IMR-90 (cell line): ENCODE results near the gene TECTA. TPM values are rescaled to one million over a fixed set of nuclear protein-coding genes. Genes with fewer than 3 reads are reported as not detected.

Experiments
- ATAC-seq: fragments of 200-7000 bp; cut with Tn5 transposase; 2 replicates; pipeline ENCODE4 v1.9.1; 2020; ENCODE audit warnings: low read depth, mild to moderate bottlenecking, moderate library complexity
- BruUV-seq: library from RNA; stranded (reverse); fragments of 400-500 nt; replicated peaks from 2 replicates; lab custom pipeline; 2021; lab: Mats Ljungman, UMichigan
- CTCF ChIA-PET: fragments of 300-600 bp; formaldehyde crosslinking; extraction: SDS; loops from one replicate; lab custom pipeline; 2021; ENCODE audit warnings: antibody characterized with exemption; lab: Yijun Ruan, JAX
- POLR2A ChIA-PET: fragments of 300-600 bp; sonication (Branson Sonifier 250); formaldehyde crosslinking; loops from one replicate; lab custom pipeline; 2022; ENCODE audit warnings: antibody characterized with exemption; ENCODE audit not compliant: unreplicated experiment; lab: Charles Lee
- DNase-seq: peaks from one replicate; pipeline ENCODE4 v3.0.0; 2013
- H2AFZ ChIP-seq: replicated peaks from 2 replicates; pipeline ENCODE3; 2013; ENCODE audit warnings: low read length, mild to moderate bottlenecking; ENCODE audit not compliant: poor library complexity
- H2AK5ac ChIP-seq: 2 replicates; pipeline ENCODE4 v1.6.1; 2013; ENCODE audit warnings: low read depth, low read length, inconsistent platforms
- H2AK9ac ChIP-seq: replicated peaks from 2 replicates; pipeline ENCODE3; 2013; ENCODE audit warnings: mild to moderate bottlenecking, low read depth, low read length, moderate library complexity; ENCODE audit not compliant: poor library complexity
- H2BK120ac ChIP-seq: 2 replicates; pipeline ENCODE4 v1.6.1; 2013; ENCODE audit warnings: low read depth, low read length, inconsistent platforms
- H2BK15ac ChIP-seq: 3 replicates; pipeline ENCODE4 v1.6.1; 2013; ENCODE audit warnings: low read depth, low read length, inconsistent platforms
- H2BK20ac ChIP-seq: 2 replicates; pipeline ENCODE4 v1.6.1; 2013; ENCODE audit warnings: low read depth, mild to moderate bottlenecking, inconsistent platforms, low read length, moderate library complexity
- H2BK5ac ChIP-seq: 2 replicates; pipeline ENCODE4 v1.6.1; 2013; ENCODE audit warnings: mild to moderate bottlenecking, low read depth, low read length, inconsistent platforms; ENCODE audit not compliant: poor library complexity, severe bottlenecking
- H3K14ac ChIP-seq: replicated peaks from 2 replicates; pipeline ENCODE4 v1.6.1; 2013; ENCODE audit warnings: low read depth, low read length, inconsistent platforms
- H3K18ac ChIP-seq: 2 replicates; pipeline ENCODE4 v1.6.1; 2013; ENCODE audit warnings: low read depth, low read length, control low read depth
- H3K23ac ChIP-seq: 2 replicates; pipeline ENCODE4 v1.6.1; 2013; ENCODE audit warnings: low read depth, low read length, inconsistent platforms
- H3K27ac ChIP-seq: 2 replicates; pipeline ENCODE4 v1.5.1; 2013; ENCODE audit warnings: mild to moderate bottlenecking, control low read depth, low read length; ENCODE audit not compliant: insufficient read depth
- H3K27me3 ChIP-seq: 2 replicates; pipeline ENCODE4 v1.6.1; 2013; ENCODE audit warnings: low read length; ENCODE audit not compliant: control insufficient read depth, insufficient read depth
- H3K36me3 ChIP-seq: 2 replicates; pipeline ENCODE4 v1.6.1; 2013; ENCODE audit warnings: low read length, mixed read lengths; ENCODE audit not compliant: control insufficient read depth, insufficient read depth
- H3K4ac ChIP-seq: 2 replicates; pipeline ENCODE4 v1.6.1; 2013; ENCODE audit warnings: low read depth, low read length, inconsistent platforms
- H3K4me1 ChIP-seq: 2 replicates; pipeline ENCODE4 v1.6.1; 2013; ENCODE audit warnings: low read length, mixed read lengths; ENCODE audit not compliant: control insufficient read depth, insufficient read depth
- H3K4me2 ChIP-seq: 2 replicates; pipeline ENCODE4 v1.6.1; 2013; ENCODE audit warnings: low read depth, mild to moderate bottlenecking, control low read depth, low read length, moderate library complexity
- H3K4me3 ChIP-seq: 2 replicates; pipeline ENCODE4 v1.5.1; 2013; ENCODE audit warnings: low read depth, mild to moderate bottlenecking, control low read depth, low read length, moderate library complexity; ENCODE audit not compliant: insufficient read depth
- H3K56ac ChIP-seq: 2 replicates; pipeline ENCODE4 v1.6.1; 2013; ENCODE audit warnings: low read length, inconsistent platforms; ENCODE audit not compliant: insufficient read depth; ENCODE audit errors: extremely low read depth
- H3K79me1 ChIP-seq, 2 experiments: 2 replicates each; pipeline ENCODE4 v1.6.1; 2013; ENCODE audit warnings: low read length in 2 of 2, inconsistent platforms in 1 of 2, low read depth in 1 of 2
- H3K9ac ChIP-seq: 2 replicates; pipeline ENCODE4 v1.6.1; 2013; ENCODE audit warnings: low read depth, low read length, control low read depth
- H3K9me1 ChIP-seq: 2 replicates; pipeline ENCODE4 v1.6.1; 2013; ENCODE audit warnings: low read length, inconsistent platforms; ENCODE audit not compliant: insufficient read depth
- H3K9me3 ChIP-seq: 2 replicates; pipeline ENCODE4 v1.6.1; 2013; ENCODE audit warnings: low read length; ENCODE audit not compliant: control insufficient read depth, insufficient read depth
- H4K20me1 ChIP-seq: 2 replicates; pipeline ENCODE4 v1.6.1; 2013; ENCODE audit warnings: low read length, inconsistent platforms; ENCODE audit not compliant: insufficient read depth
- H4K5ac ChIP-seq: 2 replicates; pipeline ENCODE4 v1.6.1; 2013; ENCODE audit warnings: mild to moderate bottlenecking, low read depth, low read length, control low read depth
- H4K8ac ChIP-seq, 2 experiments: 2 replicates each; pipeline ENCODE4 v1.6.1; 2013; ENCODE audit warnings: low read depth in 2 of 2, low read length in 2 of 2, control low read depth in 1 of 2, inconsistent platforms in 1 of 2
- H4K91ac ChIP-seq: 2 replicates; pipeline ENCODE4 v1.6.1; 2013; ENCODE audit warnings: low read depth, low read length, inconsistent platforms; ENCODE audit not compliant: insufficient read depth
- BHLHE40 ChIP-seq: fragments of 150-350 bp; IDR thresholded peaks from 2 replicates; pipeline ENCODE4 v1.6.1; 2016; ENCODE audit warnings: mild to moderate bottlenecking, low read depth, low read length
- MAZ ChIP-seq: IDR thresholded peaks from 2 replicates; pipeline ENCODE4 v1.6.1; 2012; ENCODE audit warnings: low read depth, mild to moderate bottlenecking, low read length, improper control_type of control experiment, moderate library complexity, borderline replicate concordance
- RAD21 ChIP-seq: IDR thresholded peaks from 2 replicates; pipeline ENCODE4 v1.6.1; 2012; ENCODE audit warnings: low read length, improper control_type of control experiment
- USF2 ChIP-seq: fragments of 150-350 bp; IDR thresholded peaks from 2 replicates; pipeline ENCODE4 v1.6.1; 2017; ENCODE audit warnings: mild to moderate bottlenecking, antibody characterized with exemption, low read length, low read depth
- whole genome bisulfite sequencing, 2 experiments: methylation state at CpG; one replicate each; pipeline versions ENCODE4 v1.1.5 to v1.1.7; 2013; ENCODE audit warnings: missing lambda C conversion rate in 2 of 2; ENCODE audit not compliant: insufficient read length in 1 of 2; ENCODE audit errors: extremely low coverage in 2 of 2; 5-methylcytosine and 5-hydroxymethylcytosine counted together
- dilution Hi-C: fragments of 300-500 bp; cut with HindIII; formaldehyde crosslinking; loops from one replicate; pipeline ENCODE4 v1.14.3; 2018; ENCODE audit warnings: low sequenced_read_pairs; ENCODE audit not compliant: unreplicated experiment
- in situ Hi-C: fragments of 300-500 bp; cut with MboI; formaldehyde crosslinking; loops from 3 replicates; pipeline ENCODE4 v1.14.3; 2019; ENCODE audit warnings: low sequenced_read_pairs, inconsistent platforms, mixed read lengths
- intact Hi-C: fragments of 100-400 bp; cut with micrococcal nuclease; formaldehyde crosslinking; loops from 2 replicates; pipeline ENCODE4 v1.10.0; 2022
- polyA plus RNA-seq, 3 experiments: library from polyadenylated mRNA; depleted of rRNA; stranded (reverse); fragments of >200 nt; gene quantifications; 2 replicates each; pipeline ENCODE4 v1.2.3, GENCODE V29; 2012; ENCODE audit warnings: low replicate concordance in 1 of 3
- total RNA-seq: library from RNA; depleted of rRNA; stranded (reverse); fragments of >200 nt; gene quantifications from 2 replicates; pipeline ENCODE4 v1.2.3, GENCODE V29; 2012

The TECTA gene
- total and polyA plus RNA-seq, 2 of the 4 experiments (the other 2 are of a cell fraction): 0.17 to 0.18 TPM

DNA sequence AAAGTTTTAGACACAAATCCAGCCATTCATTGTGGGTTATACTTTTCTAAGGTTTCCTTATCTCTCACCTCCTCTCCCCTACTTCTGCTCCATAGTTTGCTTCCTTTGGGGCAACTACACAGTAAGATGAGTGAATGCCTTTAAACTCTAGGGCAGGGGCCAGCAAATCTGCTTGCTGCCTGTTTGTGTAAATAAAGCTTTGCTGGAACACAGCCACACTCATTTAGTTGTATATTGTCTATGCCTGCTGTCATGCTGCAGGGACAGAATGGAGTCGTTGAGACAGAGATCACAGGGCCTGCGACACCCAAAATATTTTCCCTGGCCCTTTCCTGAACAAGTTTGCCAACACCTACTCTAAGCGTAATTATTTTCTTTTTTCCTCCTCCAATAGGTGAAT lies 58.7 kb downstream of the TECTA start:
- Histone ChIP-seq H2BK120ac (no peak overlapping the region), H2BK20ac (no peak overlapping the region), H2BK5ac (no peak overlapping the region), H3K56ac (no peak overlapping the region), H3K4me2 (no peak overlapping the region), H3K23ac (no peak overlapping the region), H3K27me3 (peaks cover 5% of the 10 kb centered on the region), H3K4me3 (no peak overlapping the region), H3K79me1 (no peaks in the 10 kb centered on the region), H3K9me1 (no peaks in the 10 kb centered on the region), H3K18ac (no peak overlapping the region), H3K14ac (no peak overlapping the region), H4K91ac (no peak overlapping the region), H3K9ac (no peak overlapping the region), H3K36me3 (no peaks in the 10 kb centered on the region), H4K8ac (no peak overlapping the region), H2AK9ac (no peak overlapping the region), H2AFZ (no peak overlapping the region), H3K4ac (no peak overlapping the region), H4K5ac (no peak overlapping the region), H4K20me1 (no peaks in the 10 kb centered on the region), H2AK5ac (no peak overlapping the region), H3K27ac (no peak overlapping the region), H3K4me1 (no peaks in the 10 kb centered on the region), H3K9me3 (no peaks in the 10 kb centered on the region; the same call in 1 of the 2 replicates), H2BK15ac (no peak overlapping the region)
- dilution Hi-C loops (no loop called here), intact Hi-C loops (no loop called here), in situ Hi-C loops (no loop called here)
- TF ChIP-seq BHLHE40 (no peak), USF2 (no peak), RAD21 (no peak), MAZ (no peak)
- ATAC-seq (no peak), DNase-seq (no peak)
- no CpG with 5 or more reads among the region's 3 CpGs for WGBS, 2 experiments
- ChIA-PET CTCF (no interaction called here), POLR2A (no interaction called here)
- BruUV-seq: no TSS peak
